Astrocyte of the hippocampus (primary cell): Measurements from ENCODE around the gene MYRF.
A peak's percentile ranks its signal among the peaks of the same experiment; 100 is the strongest.

Source experiments
- DNase-seq: peaks from one replicate; pipeline ENCODE4 v3.0.0; 2011; ENCODE audit warnings: low read depth, low spot score

The MYRF gene

GRCh38 chr11:61752117-61752924, at the start of gene MYRF:
Gene MYRF (plus strand): TSS chr11:61752636. CDS start chr11:61752745, 109 bp downstream.
- DNase-seq: peak; percentile 87

- no peak for DNase-seq
Measured at GRCh38 chr11:61702701-61703312, 49.6 kb upstream of the MYRF start.

GRCh38 chr11:61704838-61705237, 47.6 kb upstream of the MYRF start:
- no peak for DNase-seq

- no peak for DNase-seq
Measured at GRCh38 chr11:61706452-61707400, 45.7 kb upstream of the MYRF start.

GRCh38 chr11:61707574-61707973, 44.9 kb upstream of the MYRF start:
- DNase-seq: no peak

- no peak for DNase-seq
Measured at GRCh38 chr11:61709110-61709509, 43.3 kb upstream of the MYRF start.

GRCh38 chr11:61709572-61709971, 42.9 kb upstream of the MYRF start:
- no peak for DNase-seq

- DNase-seq: no peak
Measured at GRCh38 chr11:61710019-61710418, 42.4 kb upstream of the MYRF start.

- DNase-seq: no peak
Measured at GRCh38 chr11:61711037-61711436, 41.4 kb upstream of the MYRF start.

- no peak for DNase-seq
Measured at GRCh38 chr11:61711498-61711897, 40.9 kb upstream of the MYRF start.

- DNase-seq: no peak
Measured at GRCh38 chr11:61712314-61712713, 40.1 kb upstream of the MYRF start.

- no peak for DNase-seq
Measured at GRCh38 chr11:61712846-61713245, 39.6 kb upstream of the MYRF start.

GRCh38 chr11:61713464-61713863, 39.0 kb upstream of the MYRF start:
- DNase-seq: no peak

- no peak for DNase-seq
Measured at GRCh38 chr11:61713906-61714305, 38.5 kb upstream of the MYRF start.

- DNase-seq: no peak
Measured at GRCh38 chr11:61714316-61714715, 38.1 kb upstream of the MYRF start.

GRCh38 chr11:61714916-61715315, 37.5 kb upstream of the MYRF start:
- no peak for DNase-seq

- DNase-seq: no peak
Measured at GRCh38 chr11:61715867-61716266, 36.6 kb upstream of the MYRF start.

GRCh38 chr11:61716478-61717285, 35.8 kb upstream of the MYRF start:
- no peak for DNase-seq

GRCh38 chr11:61717286-61718033, 35.0 kb upstream of the MYRF start:
- DNase-seq: no peak

- no peak for DNase-seq
Measured at GRCh38 chr11:61718046-61718531, 34.3 kb upstream of the MYRF start.
